Measurements from ENCODE around the gene SH3PXD2B. TPM values are rescaled to one million over a fixed set of nuclear protein-coding genes. Genes with fewer than 3 reads are reported as not detected.

SH3PXD2B gene
- total and polyA plus RNA-seq, 2 of the 13 experiments (the other 11 are each of a cell fraction or from before 2014, with no cell fraction given), result 3.4 to 4.6 TPM

GRCh38 chr5:172319708-172320441 lies 134.4 kb downstream of the SH3PXD2B start (continued):
- no peak for TF ChIP-seq ARID4A (CRISPR knock-in tag; IDR thresholded peaks at IDR 0.05; ENCODE audit: borderline replicate concordance)
- TF ChIP-seq HOXA9 (CRISPR knock-in tag; IDR thresholded peaks at IDR 0.05; ENCODE audit: borderline replicate concordance), result no peak
- TF ChIP-seq SNRNP70 (IDR thresholded peaks at IDR 0.05; ENCODE audit: low read depth, low read length), result no peak
- TF ChIP-seq RFX3 (CRISPR knock-in tag; IDR thresholded peaks at IDR 0.05), result no peak
- TF ChIP-seq ATM (IDR thresholded peaks at IDR 0.05; ENCODE audit: borderline replicate concordance), result no peak
- TF ChIP-seq ZNF770 (CRISPR knock-in tag; IDR thresholded peaks at IDR 0.05), result no peak
- TF ChIP-seq, protein P1, sequence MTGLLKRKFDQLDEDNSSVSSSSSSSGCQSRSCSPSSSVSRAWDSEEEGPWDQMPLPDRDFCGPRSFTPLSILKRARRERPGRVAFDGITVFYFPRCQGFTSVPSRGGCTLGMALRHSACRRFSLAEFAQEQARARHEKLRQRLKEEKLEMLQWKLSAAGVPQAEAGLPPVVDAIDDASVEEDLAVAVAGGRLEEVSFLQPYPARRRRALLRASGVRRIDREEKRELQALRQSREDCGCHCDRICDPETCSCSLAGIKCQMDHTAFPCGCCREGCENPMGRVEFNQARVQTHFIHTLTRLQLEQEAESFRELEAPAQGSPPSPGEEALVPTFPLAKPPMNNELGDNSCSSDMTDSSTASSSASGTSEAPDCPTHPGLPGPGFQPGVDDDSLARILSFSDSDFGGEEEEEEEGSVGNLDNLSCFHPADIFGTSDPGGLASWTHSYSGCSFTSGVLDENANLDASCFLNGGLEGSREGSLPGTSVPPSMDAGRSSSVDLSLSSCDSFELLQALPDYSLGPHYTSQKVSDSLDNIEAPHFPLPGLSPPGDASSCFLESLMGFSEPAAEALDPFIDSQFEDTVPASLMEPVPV (CRISPR knock-in tag; IDR thresholded peaks at IDR 0.05), result no peak
- TF ChIP-seq ZSCAN21 (CRISPR knock-in tag; IDR thresholded peaks at IDR 0.05; ENCODE audit: borderline replicate concordance), result no peak
- TF ChIP-seq ZNF207 (IDR thresholded peaks at IDR 0.05; ENCODE audit: borderline replicate concordance), result no peak
- TF ChIP-seq ZNF788 (CRISPR knock-in tag; IDR thresholded peaks at IDR 0.05; ENCODE audit: borderline replicate concordance), result no peak
- TF ChIP-seq, protein P2, sequence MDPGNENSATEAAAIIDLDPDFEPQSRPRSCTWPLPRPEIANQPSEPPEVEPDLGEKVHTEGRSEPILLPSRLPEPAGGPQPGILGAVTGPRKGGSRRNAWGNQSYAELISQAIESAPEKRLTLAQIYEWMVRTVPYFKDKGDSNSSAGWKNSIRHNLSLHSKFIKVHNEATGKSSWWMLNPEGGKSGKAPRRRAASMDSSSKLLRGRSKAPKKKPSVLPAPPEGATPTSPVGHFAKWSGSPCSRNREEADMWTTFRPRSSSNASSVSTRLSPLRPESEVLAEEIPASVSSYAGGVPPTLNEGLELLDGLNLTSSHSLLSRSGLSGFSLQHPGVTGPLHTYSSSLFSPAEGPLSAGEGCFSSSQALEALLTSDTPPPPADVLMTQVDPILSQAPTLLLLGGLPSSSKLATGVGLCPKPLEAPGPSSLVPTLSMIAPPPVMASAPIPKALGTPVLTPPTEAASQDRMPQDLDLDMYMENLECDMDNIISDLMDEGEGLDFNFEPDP (CRISPR knock-in tag; conservative IDR thresholded peaks at IDR 0.05), result no peak
- no peak for TF ChIP-seq ZNF766 (CRISPR knock-in tag; IDR thresholded peaks at IDR 0.05; ENCODE audit: borderline replicate concordance)
- no peak for TF ChIP-seq HIC2 (CRISPR knock-in tag; IDR thresholded peaks at IDR 0.05; ENCODE audit: low read depth)
- TF ChIP-seq TCF7L2 (IDR thresholded peaks at IDR 0.05; ENCODE audit: low read depth, low read length), result no peak
- no peak for TF ChIP-seq PHF20 (CRISPR knock-in tag; IDR thresholded peaks at IDR 0.05)
